ENCODE data around the gene B3GNT7.
"Not testable (repeated sequence)": the region's sequence is repeated elsewhere in the genome, so short reads cannot be mapped to it uniquely, and the experiment has no call there.

DNA sequence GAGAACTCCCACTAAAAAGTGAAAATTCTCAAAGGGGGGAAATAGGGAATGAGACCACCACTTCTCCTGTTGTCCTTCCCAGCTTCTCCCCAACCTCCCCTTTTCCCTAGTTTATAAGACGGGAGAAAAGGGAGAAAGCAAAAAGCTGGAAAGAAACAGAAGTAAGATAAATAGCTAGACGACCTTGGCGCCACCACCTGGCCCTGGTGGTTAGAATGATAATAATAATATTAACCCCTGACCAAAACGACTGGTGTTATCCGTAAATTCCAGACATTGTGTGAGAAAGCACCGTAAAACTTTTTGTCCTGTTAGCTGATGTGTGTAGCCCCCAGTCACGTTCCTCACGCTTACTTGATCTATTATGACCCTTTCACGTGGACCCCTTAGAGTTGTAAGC lies 12.8 kb downstream of the B3GNT7 start:
- not testable (repeated sequence) for TF ChIP-seq SPI1 (IDR thresholded peaks at IDR 0.05; ENCODE audit: borderline replicate concordance, low read depth); CTCF (IDR thresholded peaks at IDR 0.05; ENCODE audit: insufficient read depth, low read length); POLR2AphosphoS5 (IDR thresholded peaks at IDR 0.05; ENCODE audit: low read depth)
